ENCODE measurements around the gene RASA4B. TPM values are rescaled to one million over a fixed set of nuclear protein-coding genes. Genes with fewer than 3 reads are reported as not detected.

Gene RASA4B
- total RNA-seq, 1 donor from 2014 or later = 30.0 TPM

DNA sequence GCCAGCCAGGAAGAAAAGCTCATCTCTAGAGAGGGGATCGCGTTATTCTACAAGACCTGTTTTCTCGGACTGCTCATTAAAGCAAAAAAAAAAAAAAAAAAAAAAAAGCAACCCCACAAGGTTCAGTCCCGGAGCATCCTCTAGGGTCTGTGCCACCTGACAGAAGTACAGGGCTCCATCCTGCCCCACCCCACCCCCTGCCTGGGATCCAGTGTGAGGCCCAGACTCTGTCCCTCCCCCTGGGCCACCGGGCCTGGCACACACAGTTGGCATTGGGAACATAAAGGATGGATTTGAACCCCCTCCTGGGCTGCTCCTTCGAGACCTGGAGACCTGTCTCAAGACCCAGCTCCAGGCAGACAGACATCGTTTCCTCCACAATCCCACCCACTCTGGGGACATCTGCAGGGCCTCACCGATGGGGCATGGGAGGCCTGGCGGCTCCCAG is 83.5 kb downstream of the RASA4B start:
- peaks cover 2% of the 10 kb centered on the region for H3K36me3 ChIP-seq
- peak overlapping the region; percentile 81 for H3K4me3 ChIP-seq
- peak overlapping the region; percentile 76 for H3K27ac ChIP-seq
- no peak for DNase-seq
- intact Hi-C loops (cut with DNase I) = no loop called here
- no peaks in the 10 kb centered on the region for H3K27me3 ChIP-seq
- peak; percentile 2 for ATAC-seq
- peaks cover 14% of the 10 kb centered on the region for H3K4me1 ChIP-seq
- no peaks in the 10 kb centered on the region for H3K9me3 ChIP-seq
- TF ChIP-seq, protein P1, sequence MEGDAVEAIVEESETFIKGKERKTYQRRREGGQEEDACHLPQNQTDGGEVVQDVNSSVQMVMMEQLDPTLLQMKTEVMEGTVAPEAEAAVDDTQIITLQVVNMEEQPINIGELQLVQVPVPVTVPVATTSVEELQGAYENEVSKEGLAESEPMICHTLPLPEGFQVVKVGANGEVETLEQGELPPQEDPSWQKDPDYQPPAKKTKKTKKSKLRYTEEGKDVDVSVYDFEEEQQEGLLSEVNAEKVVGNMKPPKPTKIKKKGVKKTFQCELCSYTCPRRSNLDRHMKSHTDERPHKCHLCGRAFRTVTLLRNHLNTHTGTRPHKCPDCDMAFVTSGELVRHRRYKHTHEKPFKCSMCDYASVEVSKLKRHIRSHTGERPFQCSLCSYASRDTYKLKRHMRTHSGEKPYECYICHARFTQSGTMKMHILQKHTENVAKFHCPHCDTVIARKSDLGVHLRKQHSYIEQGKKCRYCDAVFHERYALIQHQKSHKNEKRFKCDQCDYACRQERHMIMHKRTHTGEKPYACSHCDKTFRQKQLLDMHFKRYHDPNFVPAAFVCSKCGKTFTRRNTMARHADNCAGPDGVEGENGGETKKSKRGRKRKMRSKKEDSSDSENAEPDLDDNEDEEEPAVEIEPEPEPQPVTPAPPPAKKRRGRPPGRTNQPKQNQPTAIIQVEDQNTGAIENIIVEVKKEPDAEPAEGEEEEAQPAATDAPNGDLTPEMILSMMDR (IDR thresholded peaks at IDR 0.05) = no peak

DNA sequence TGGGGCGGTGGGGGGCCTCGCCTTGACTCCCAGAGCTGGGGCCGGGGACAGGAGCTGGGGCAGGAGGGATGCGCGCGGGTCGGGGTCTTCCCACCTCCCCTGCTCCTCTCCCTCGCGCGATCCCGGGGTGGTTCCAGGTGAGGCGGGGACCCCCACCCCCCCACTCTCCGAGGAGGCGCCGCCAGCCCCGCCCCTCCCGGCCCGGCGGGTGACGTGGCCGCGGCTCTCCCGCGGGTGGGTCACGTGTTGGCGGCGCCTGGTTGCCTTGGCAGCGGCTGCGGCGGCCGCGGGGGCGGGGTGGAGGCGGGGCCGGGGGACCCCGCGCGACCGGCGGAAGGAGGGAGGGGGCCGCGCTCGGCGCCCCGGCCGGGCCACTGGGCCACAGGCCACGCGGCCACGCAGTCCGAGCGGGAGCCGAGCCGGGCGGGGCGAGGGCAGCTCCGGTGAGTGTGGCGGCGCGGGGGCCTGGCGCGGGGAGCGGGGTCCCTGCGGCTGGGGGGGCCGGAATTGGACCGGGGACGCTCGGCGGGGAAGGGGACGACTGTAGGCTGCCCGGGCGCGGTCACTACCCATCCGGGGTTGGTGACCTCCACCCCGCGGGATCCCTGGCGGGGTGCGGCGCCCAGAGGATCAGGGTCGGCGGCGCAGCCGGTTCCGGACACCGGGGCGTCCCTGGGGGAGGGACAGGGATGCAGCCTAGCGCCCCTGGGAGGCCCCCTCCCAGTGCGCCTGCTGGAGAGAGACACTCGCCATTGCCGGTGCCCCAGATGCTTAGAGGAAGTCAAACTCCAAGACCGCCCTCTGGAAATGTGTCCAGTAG is 84.1 kb downstream of the RASA4B start, which contains the start of gene ORAI2:
TSS of gene ORAI2 (plus strand) at position 357 of the 820 bp plus-strand sequence. CDS start 5,382 bp downstream, outside the sequence.
- ATAC-seq = peak; percentile 87
- H3K27ac ChIP-seq = peak within 1 kb of the TSS; percentile 79

More for the DNA sequence above, 84.1 kb downstream of the RASA4B start, which contains the start of gene ORAI2:
- DNase-seq = peak; percentile 91
- H3K4me3 ChIP-seq = peak within 1 kb of the TSS; percentile 81
- TF ChIP-seq, protein P1 (IDR thresholded peaks at IDR 0.05) = no peak
- intact Hi-C loops (cut with DNase I) = no loop called here
- H3K27me3 ChIP-seq = no peaks in the 10 kb centered on the region
- no peaks in the 10 kb centered on the region for H3K36me3 ChIP-seq
- no peaks in the 10 kb centered on the region for H3K9me3 ChIP-seq
- H3K4me1 ChIP-seq = peaks cover 14% of the 10 kb centered on the region

Small RNA genes lying within 50 kb of the gene (microRNA-seq; reads per million reads assigned to microRNA genes)
- gene MIR4467 (ENCODE audit: borderline microRNAs expressed) = not detected
- 0.66 reads per million for gene MIR5090 (ENCODE audit: borderline microRNAs expressed)

Other genes starting within 250 kb of the RASA4B start
- 13.2 TPM for gene SH2B2, start 230.9 kb downstream of the RASA4B start, total RNA-seq
- gene SPDYE6, start 161.3 kb downstream of the RASA4B start, total RNA-seq = not detected
- gene PRKRIP1, start 121.4 kb downstream of the RASA4B start, total RNA-seq = 21.9 TPM
- 20.0 TPM for gene ORAI2, start 84.2 kb downstream of the RASA4B start, total RNA-seq
- 7.4 TPM for gene ALKBH4, start 52.9 kb downstream of the RASA4B start, total RNA-seq
- 15.7 TPM for gene LRWD1, start 52.8 kb downstream of the RASA4B start, total RNA-seq
- gene POLR2J, start 38.9 kb downstream of the RASA4B start, total RNA-seq = 35.0 TPM
- 19.3 TPM for gene UPK3BL2, start 25.9 kb upstream of the RASA4B start, total RNA-seq
- not detected for gene SPDYE2, start 33.4 kb upstream of the RASA4B start, total RNA-seq
- gene POLR2J3, start 54.8 kb upstream of the RASA4B start, total RNA-seq = 36.7 TPM
- gene RASA4, start 99.0 kb upstream of the RASA4B start, total RNA-seq = 78.8 TPM
- 39.4 TPM for gene UPK3BL1, start 125.0 kb upstream of the RASA4B start, total RNA-seq
- gene SPDYE2B, start 132.5 kb upstream of the RASA4B start, total RNA-seq = not detected
- 14.1 TPM for gene POLR2J2, start 153.9 kb upstream of the RASA4B start, total RNA-seq
- 8.1 TPM for gene FAM185A, start 231.2 kb upstream of the RASA4B start, total RNA-seq